VCaP (cell line): ENCODE data around the gene CPNE5.

Experiments used
- H3K27ac ChIP-seq: fragments of 450-650 bp; 2 replicates; pipeline ENCODE4 v1.5.1; 2017
- CTCF ChIP-seq: fragments of 450-650 bp; conservative IDR thresholded peaks from 2 replicates; pipeline ENCODE4 v1.5.1; 2017; ENCODE audit warnings: mild to moderate bottlenecking, moderate library complexity

The CPNE5 gene

GRCh38 chr6:36847991-36848390 lies 8.7 kb upstream of the CPNE5 start:
- no peak for TF ChIP-seq CTCF
- 0 out of 2 replicates have a peak overlapping the region, but pooled peaks have one; percentile 28 for H3K27ac ChIP-seq

GRCh38 chr6:36847152-36847551 lies 7.9 kb upstream of the CPNE5 start:
- no peak overlapping the region for H3K27ac ChIP-seq
- no peak for TF ChIP-seq CTCF

- H3K27ac ChIP-seq = no peak overlapping the region
- no peak for TF ChIP-seq CTCF
These were observed 6.0 kb upstream of the CPNE5 start for GRCh38 chr6:36845233-36845632.

- no peak overlapping the region for H3K27ac ChIP-seq
- TF ChIP-seq CTCF = no peak
These were observed 5.3 kb upstream of the CPNE5 start for GRCh38 chr6:36844232-36845170.

- TF ChIP-seq CTCF = no peak
- H3K27ac ChIP-seq = no peak overlapping the region
These were observed 3.9 kb upstream of the CPNE5 start for GRCh38 chr6:36843170-36843569.

GRCh38 chr6:36841756-36842155 lies 2.5 kb upstream of the CPNE5 start:
- no peak for TF ChIP-seq CTCF
- no peak overlapping the region for H3K27ac ChIP-seq

- no peak for TF ChIP-seq CTCF
- no peak overlapping the region; the same call in 1 of the 2 replicates for H3K27ac ChIP-seq
These were observed 1.5 kb upstream of the CPNE5 start for GRCh38 chr6:36840432-36841403.
